Stomach (tissue), 9 donors: ENCODE results near the gene ZFHX3. TPM values are rescaled to one million over a fixed set of nuclear protein-coding genes. Genes with fewer than 3 reads are reported as not detected.
A peak's percentile ranks its signal among the peaks of the same experiment; 100 is the strongest.

Experiments
- DNase-seq, 2 donors: peaks; one replicate each; pipeline versions ENCODE4 v3.0.0 to v3.0.0-alpha.2; 2013 to 2019
- H3K27ac ChIP-seq, 5 donors: fragments of 200-600 bp in 4 of 5; sonication (generic) in 4 of 5; one replicate each; pipeline ENCODE4 v1.5.1; 2013 to 2019; ENCODE audit warnings: mild to moderate bottlenecking in 1 of 5, moderate library complexity in 1 of 5
- H3K27me3 ChIP-seq, 3 donors: fragments of 200-600 bp; sonication (generic); one replicate each; pipeline ENCODE4 v1.5.1; 2017 to 2019; ENCODE audit warnings: mixed run types in 1 of 3
- H3K36me3 ChIP-seq, 4 donors: fragments of 200-600 bp; sonication (generic); 1 replicate in 3 of 4; 2 replicates in 1 of 4; pipeline ENCODE4 v1.5.1; 2016 to 2019
- H3K4me1 ChIP-seq, 4 donors: fragments of 200-600 bp; sonication (generic); one replicate each; pipeline ENCODE4 v1.5.1; 2016 to 2019
- H3K4me3 ChIP-seq, 4 donors: fragments of 200-600 bp; sonication (generic) in 3 of 4; one replicate each; pipeline ENCODE4 v1.5.1; 2016 to 2019; ENCODE audit warnings: mild to moderate bottlenecking in 1 of 4
- H3K9me3 ChIP-seq, 4 donors: fragments of 200-600 bp; sonication (generic); one replicate each; pipeline ENCODE4 v1.5.1; 2016 to 2019
- CTCF ChIP-seq, 7 experiments: fragments of 450-650 bp in 4 of 7; fragments of 200-600 bp in 3 of 7; sonication (generic) in 3 of 7; IDR thresholded peaks; one replicate each; pipeline ENCODE4 v1.5.1; 2016 to 2019; ENCODE audit warnings: antibody characterized with exemption in 7 of 7, control low read depth in 2 of 7, mild to moderate bottlenecking in 1 of 7
- EP300 ChIP-seq: sonication (generic); formaldehyde crosslinking; IDR thresholded peaks from one replicate; pipeline ENCODE4 v1.6.1; 2017; ENCODE audit warnings: antibody characterized with exemption
- POLR2A ChIP-seq, 4 donors: fragments of 450-650 bp; IDR thresholded peaks; one replicate each; pipeline ENCODE4 v1.6.1; 2016; ENCODE audit warnings: antibody characterized with exemption in 4 of 4, control low read depth in 2 of 4, mild to moderate bottlenecking in 1 of 4, moderate library complexity in 1 of 4
- POLR2AphosphoS5 ChIP-seq, 3 donors: sonication (generic); formaldehyde crosslinking; IDR thresholded peaks; one replicate each; pipeline ENCODE4 v1.6.1; 2016; ENCODE audit warnings: antibody characterized with exemption in 3 of 3
- WGBS, 5 donors: extraction: QIAGEN DNeasy Blood & Tissue Kit in 3 of 5; methylation state at CpG; one replicate each; pipeline versions ENCODE4 v1.1.5 to v1.1.7; 2013 to 2018; 5-methylcytosine and 5-hydroxymethylcytosine counted together
- intact Hi-C: fragments of 100-400 bp; cut with DNase I; formaldehyde crosslinking; loops from one replicate; pipeline ENCODE4 v1.15.1; 2023; ENCODE audit warnings: low total_unique reads
- polyA plus RNA-seq, 3 donors: library from polyadenylated mRNA; stranded (reverse); fragments of 200-250 nt; gene quantifications; one replicate each; pipeline ENCODE4 v1.2.3, GENCODE V29; 2013
- total RNA-seq, 5 donors: library from RNA; depleted of rRNA; stranded (reverse); fragments of >200 nt; gene quantifications; one replicate each; pipeline versions ENCODE4 v1.1.0 to v1.2.3, GENCODE V29; 2014 to 2016
- donor health status: healthy with polysubstance abuse.
- donor health status: Bipolar disorder and iron deficiency.
- donor health status: healthy.

The ZFHX3 gene
- total and polyA plus RNA-seq, 8 donors, result 1.1 to 27.5 (median 11.8) TPM

GRCh38 chr16:72950669-72951068, 97.3 kb downstream of the ZFHX3 start:
- 95 to 98% (median 98%) methylated on average over 20 of the region's 20 CpGs for WGBS, 5 donors
- peaks cover 0 to 51% (median 29%) of the 10 kb centered on the region in 4 donors for H3K4me1 ChIP-seq
- peaks cover 10 to 34% (median 27%) of the 10 kb centered on the region in 4 donors for H3K36me3 ChIP-seq
- intact Hi-C loops, result no loop called here
- DNase-seq, result no peak
- no peaks in the 10 kb centered on the region for H3K27me3 ChIP-seq
- no peaks in the 10 kb centered on the region for H3K9me3 ChIP-seq
- no peak overlapping the region for H3K4me3 ChIP-seq
- TF ChIP-seq EP300, result no peak
- TF ChIP-seq POLR2A (IDR thresholded peaks at IDR 0.05), result no peak
- TF ChIP-seq CTCF (IDR thresholded peaks at IDR 0.05), result no peak
- no peak for TF ChIP-seq POLR2AphosphoS5 (IDR thresholded peaks at IDR 0.05)
- H3K27ac ChIP-seq, result no peak overlapping the region

DNA sequence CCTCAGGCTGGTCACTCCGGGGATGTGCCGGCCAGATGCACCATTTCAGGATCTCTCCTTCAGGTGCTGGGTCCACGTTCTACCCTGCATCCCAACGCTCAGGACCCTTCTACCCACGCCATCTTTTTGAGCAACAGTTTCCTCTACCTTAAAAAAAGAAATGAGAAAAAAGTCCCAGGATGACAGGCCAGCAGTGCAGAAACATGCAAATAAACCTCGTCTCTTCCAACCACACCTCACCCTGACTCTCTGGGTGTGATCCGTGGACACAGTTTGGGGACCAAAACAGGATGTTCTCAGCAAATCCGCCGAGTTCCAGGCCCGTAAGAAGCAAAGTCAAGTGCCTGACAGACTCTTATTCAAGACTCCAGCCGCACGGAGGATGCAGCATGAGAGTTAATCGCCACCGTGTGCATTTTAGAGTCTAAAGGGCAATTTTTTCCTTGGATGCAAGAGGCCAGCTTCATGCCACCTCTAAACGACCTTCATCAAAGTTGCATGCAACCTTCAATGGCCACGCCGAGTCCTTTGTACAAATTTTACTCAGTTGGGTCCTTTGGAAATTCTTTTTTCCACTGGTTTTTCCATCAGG, 99.6 kb downstream of the ZFHX3 start:
- no peaks in the 10 kb centered on the region for H3K27me3 ChIP-seq
- H3K36me3 ChIP-seq, result peaks cover 10 to 34% (median 27%) of the 10 kb centered on the region in 4 donors
- no peak overlapping the region for H3K4me3 ChIP-seq
- H3K9me3 ChIP-seq, result no peaks in the 10 kb centered on the region
- peaks cover 0 to 46% (median 28%) of the 10 kb centered on the region in 4 donors for H3K4me1 ChIP-seq
- TF ChIP-seq POLR2A (IDR thresholded peaks at IDR 0.05) (no peak), CTCF (IDR thresholded peaks at IDR 0.05) (no peak), POLR2AphosphoS5 (IDR thresholded peaks at IDR 0.05) (no peak), EP300 (no peak)
- intact Hi-C loops, result no loop called here
- peak overlapping the region in 1 of 5 donors; percentile 53 for H3K27ac ChIP-seq
- 88 to 93% (median 90%) methylated on average over 17 of the region's 17 CpGs for WGBS, 5 donors
- DNase-seq, result no peak

GRCh38 chr16:72947379-72948237, 100.3 kb downstream of the ZFHX3 start:
- Histone ChIP-seq H3K4me1 (peaks cover 0 to 39% (median 24%) of the 10 kb centered on the region in 4 donors), H3K4me3 (no peak overlapping the region), H3K36me3 (peaks cover 10 to 34% (median 27%) of the 10 kb centered on the region in 4 donors), H3K27ac (peak overlapping the region in 4 of 5 donors; percentile 11 to 59 (median 38)), H3K27me3 (no peaks in the 10 kb centered on the region), H3K9me3 (no peaks in the 10 kb centered on the region)
- WGBS, 5 donors, result 69 to 78% (median 70%) methylated on average over 26 of the region's 26 CpGs
- no peak for TF ChIP-seq CTCF (IDR thresholded peaks at IDR 0.05)
- no peak for TF ChIP-seq POLR2A (IDR thresholded peaks at IDR 0.05)
- TF ChIP-seq POLR2AphosphoS5 (IDR thresholded peaks at IDR 0.05), result no peak
- TF ChIP-seq EP300, result no peak
- intact Hi-C loops, result no loop called here
- peak in 1 of 2 donors; percentile 77 for DNase-seq

DNA sequence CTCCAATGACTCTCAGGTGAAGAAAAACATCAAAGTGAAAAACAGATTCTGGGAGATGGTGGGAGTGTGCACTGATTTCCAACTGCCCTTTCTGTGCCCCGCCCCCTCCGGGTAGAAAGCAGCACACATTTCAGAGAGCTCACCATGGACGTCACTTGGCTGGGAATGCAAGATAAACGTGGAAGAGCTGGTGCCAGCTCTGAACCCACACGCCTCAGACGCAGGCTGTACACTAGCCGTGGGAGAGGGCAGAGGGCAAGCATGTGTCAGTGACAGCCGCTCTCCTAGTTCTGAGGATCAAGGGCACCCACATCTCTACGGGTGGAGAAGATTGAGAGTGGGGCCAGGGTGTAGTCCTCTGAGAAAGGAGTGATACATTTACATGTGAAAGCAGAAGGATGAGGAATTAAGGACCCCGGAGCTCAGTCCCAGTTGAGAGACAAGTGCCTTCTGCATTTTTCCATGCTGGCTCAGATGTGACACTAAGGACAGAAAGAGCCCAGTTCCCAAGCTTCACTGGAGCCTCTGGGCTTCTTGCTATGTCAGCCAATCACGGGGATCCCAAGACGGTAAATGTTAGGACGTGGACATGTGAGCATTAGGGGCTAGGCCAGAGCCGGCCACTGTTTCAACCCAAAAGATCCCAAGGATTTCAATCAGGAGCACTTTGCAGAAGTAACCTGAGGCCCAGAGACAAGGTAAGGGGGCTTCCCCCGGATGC, 101.3 kb downstream of the ZFHX3 start:
- TF ChIP-seq CTCF (IDR thresholded peaks at IDR 0.05), result no peak
- TF ChIP-seq POLR2AphosphoS5 (IDR thresholded peaks at IDR 0.05), result peak in 1 of 3 donors; percentile 66
- TF ChIP-seq EP300, result peak; percentile 22
- no peak for TF ChIP-seq POLR2A (IDR thresholded peaks at IDR 0.05)
- WGBS, 5 donors, result 47 to 62% (median 52%) methylated on average over 15 of the region's 15 CpGs
- Histone ChIP-seq H3K36me3 (peaks cover 10 to 34% (median 27%) of the 10 kb centered on the region in 4 donors), H3K4me3 (no peak overlapping the region), H3K9me3 (no peaks in the 10 kb centered on the region), H3K27ac (peak overlapping the region in 4 of 5 donors; percentile 11 to 59 (median 38)), H3K27me3 (no peaks in the 10 kb centered on the region), H3K4me1 (peaks cover 0 to 30% (median 20%) of the 10 kb centered on the region in 4 donors)
- peak; percentile 48 to 77 for DNase-seq
- intact Hi-C loops, result no loop called here
